ENCODE measurements around the gene KISS1R.

The KISS1R gene

GRCh38 chr19:931860-932647, 14.9 kb downstream of the KISS1R start:
- Histone ChIP-seq H3K4me2 (ENCODE audit: low read depth, low read length) (no peak overlapping the region), H4K20me1 (ENCODE audit: insufficient read depth, low read length) (no peaks in the 10 kb centered on the region), H3K4me1 (ENCODE audit: low read length) (no peaks in the 10 kb centered on the region), H3F3A (ENCODE audit: insufficient read depth, low read length) (no peaks in the 10 kb centered on the region), H3K27me3 (replicated peaks; ENCODE audit: insufficient read depth, low read length) (no peaks in the 10 kb centered on the region), H3K9ac (ENCODE audit: low read length) (no peak overlapping the region), H3K36me3 (replicated peaks; ENCODE audit: insufficient read depth, low read length) (no peaks in the 10 kb centered on the region), H3K4me3 (ENCODE audit: low read length) (no peak overlapping the region), H3K79me2 (ENCODE audit: low read length) (peaks cover 46% of the 10 kb centered on the region), H3K9me2 (replicated peaks; ENCODE audit: insufficient read depth, low read length) (no peaks in the 10 kb centered on the region), H2AFZ (ENCODE audit: low read length) (no peak overlapping the region), H3K9me3 (replicated peaks; ENCODE audit: insufficient read depth, low read length) (no peaks in the 10 kb centered on the region), H3K27ac (ENCODE audit: low read length) (no peak overlapping the region)
- TF ChIP-seq EZH2phosphoT487 (IDR thresholded peaks at IDR 0.05; ENCODE audit: low read length) (no peak), CTCF (IDR thresholded peaks at IDR 0.05; ENCODE audit: low read length) (no peak), EZH2 (optimal IDR thresholded peaks at IDR 0.05; ENCODE audit: low read depth, low read length) (no peak)
- DNase-seq: no peak

- no peak overlapping the region for H3K4me2 ChIP-seq (ENCODE audit: low read depth, low read length)
- H2AFZ ChIP-seq (ENCODE audit: low read length): no peak overlapping the region
- no peaks in the 10 kb centered on the region for H3K9me2 ChIP-seq (replicated peaks; ENCODE audit: insufficient read depth, low read length)
- no peaks in the 10 kb centered on the region for H3F3A ChIP-seq (ENCODE audit: insufficient read depth, low read length)
- H3K27me3 ChIP-seq (replicated peaks; ENCODE audit: insufficient read depth, low read length): no peaks in the 10 kb centered on the region
- peaks cover 43% of the 10 kb centered on the region for H3K79me2 ChIP-seq (ENCODE audit: low read length)
- no peak overlapping the region for H3K9ac ChIP-seq (ENCODE audit: low read length)
- no peak overlapping the region for H3K4me3 ChIP-seq (ENCODE audit: low read length)
- H3K27ac ChIP-seq (ENCODE audit: low read length): no peak overlapping the region
- no peaks in the 10 kb centered on the region for H3K36me3 ChIP-seq (replicated peaks; ENCODE audit: insufficient read depth, low read length)
- DNase-seq: no peak
- TF ChIP-seq EZH2phosphoT487 (IDR thresholded peaks at IDR 0.05; ENCODE audit: low read length): no peak
- no peaks in the 10 kb centered on the region for H4K20me1 ChIP-seq (ENCODE audit: insufficient read depth, low read length)
- no peaks in the 10 kb centered on the region for H3K9me3 ChIP-seq (replicated peaks; ENCODE audit: insufficient read depth, low read length)
- no peaks in the 10 kb centered on the region for H3K4me1 ChIP-seq (ENCODE audit: low read length)
Observed at GRCh38 chr19:932648-933552, 15.8 kb downstream of the KISS1R start.

GRCh38 chr19:933553-933882, 16.4 kb downstream of the KISS1R start:
- Histone ChIP-seq H2AFZ (ENCODE audit: low read length) (no peak overlapping the region), H3K9me3 (replicated peaks; ENCODE audit: insufficient read depth, low read length) (no peaks in the 10 kb centered on the region), H3K9ac (ENCODE audit: low read length) (no peak overlapping the region), H3K4me1 (ENCODE audit: low read length) (no peaks in the 10 kb centered on the region), H3K27ac (ENCODE audit: low read length) (no peak overlapping the region), H3K27me3 (replicated peaks; ENCODE audit: insufficient read depth, low read length) (no peaks in the 10 kb centered on the region), H3K9me2 (replicated peaks; ENCODE audit: insufficient read depth, low read length) (no peaks in the 10 kb centered on the region), H3K4me3 (ENCODE audit: low read length) (no peak overlapping the region), H3K79me2 (ENCODE audit: low read length) (peaks cover 43% of the 10 kb centered on the region), H4K20me1 (ENCODE audit: insufficient read depth, low read length) (no peaks in the 10 kb centered on the region), H3K4me2 (ENCODE audit: low read depth, low read length) (no peak overlapping the region), H3F3A (ENCODE audit: insufficient read depth, low read length) (no peaks in the 10 kb centered on the region), H3K36me3 (replicated peaks; ENCODE audit: insufficient read depth, low read length) (no peaks in the 10 kb centered on the region)
- DNase-seq: no peak
- TF ChIP-seq EZH2phosphoT487 (IDR thresholded peaks at IDR 0.05; ENCODE audit: low read length) (no peak), EZH2 (optimal IDR thresholded peaks at IDR 0.05; ENCODE audit: low read depth, low read length) (no peak), CTCF (IDR thresholded peaks at IDR 0.05; ENCODE audit: low read length) (no peak)
